Subcutaneous adipose tissue (tissue), 4 donors: ENCODE measurements around the gene PNPLA8. TPM values are rescaled to one million over a fixed set of nuclear protein-coding genes. Genes with fewer than 3 reads are reported as not detected.

Experiments
- CTCF ChIP-seq: fragments of 450-650 bp; IDR thresholded peaks from one replicate; pipeline ENCODE4 v1.5.1; 2016; ENCODE audit warnings: low read depth, mild to moderate bottlenecking, control low read depth, antibody characterized with exemption, moderate library complexity
- total RNA-seq, 4 donors: library from RNA; depleted of rRNA; stranded (reverse); fragments of >200 nt; gene quantifications; one replicate each; pipeline ENCODE4 v1.1.0, GENCODE V29; 2016

PNPLA8 gene
- total RNA-seq, 4 donors from 2014 or later: 43.2 to 83.6 (median 51.7) TPM

GRCh38 chr7:108522780-108523179 lies 3.2 kb downstream of the PNPLA8 start:
- no peak for TF ChIP-seq CTCF

- TF ChIP-seq CTCF: no peak
Measured at GRCh38 chr7:108517951-108518350, 8.0 kb downstream of the PNPLA8 start.

- TF ChIP-seq CTCF: no peak
Measured at GRCh38 chr7:108515630-108516029, 10.3 kb downstream of the PNPLA8 start.

- no peak for TF ChIP-seq CTCF
Measured at GRCh38 chr7:108515013-108515412, 10.9 kb downstream of the PNPLA8 start.

- no peak for TF ChIP-seq CTCF
Measured at GRCh38 chr7:108511939-108512338, 14.0 kb downstream of the PNPLA8 start.

- no peak for TF ChIP-seq CTCF
Measured at GRCh38 chr7:108503112-108504026, 22.6 kb downstream of the PNPLA8 start.

- no peak for TF ChIP-seq CTCF
Measured at GRCh38 chr7:108499566-108499965, 26.4 kb downstream of the PNPLA8 start.
